NCI-H510A (cell line): Measurements from ENCODE around the gene KPTN.

Experiments used
- DNase-seq: peaks from one replicate; lab custom pipeline; 2025; lab: John Stamatoyannopoulos, UW

KPTN gene

GRCh38 chr19:47508721-47509120, 24.7 kb upstream of the KPTN start:
- DNase-seq: no peak

- DNase-seq: no peak
Measured at GRCh38 chr19:47507924-47508553, 24.0 kb upstream of the KPTN start.

DNA sequence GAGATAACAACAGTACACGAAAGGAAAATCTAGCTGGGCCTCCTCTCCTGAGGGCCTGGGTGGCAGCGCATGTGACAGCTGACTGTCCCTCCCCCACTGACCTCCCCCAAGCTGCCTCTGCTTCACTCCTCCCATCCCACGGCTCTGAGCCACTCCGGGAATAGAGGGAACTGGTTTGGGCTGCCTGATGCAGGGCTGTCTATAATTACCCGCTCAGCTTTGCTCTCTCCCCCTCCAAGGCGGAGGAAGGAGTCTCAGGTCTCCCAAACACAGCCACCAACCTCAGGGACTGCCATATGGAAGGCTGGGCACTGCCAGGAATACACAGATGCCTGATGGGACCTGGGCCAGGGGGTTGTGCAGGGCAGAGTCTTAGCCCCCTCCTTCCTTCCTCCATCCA, 23.0 kb upstream of the KPTN start:
- DNase-seq: no peak

DNA sequence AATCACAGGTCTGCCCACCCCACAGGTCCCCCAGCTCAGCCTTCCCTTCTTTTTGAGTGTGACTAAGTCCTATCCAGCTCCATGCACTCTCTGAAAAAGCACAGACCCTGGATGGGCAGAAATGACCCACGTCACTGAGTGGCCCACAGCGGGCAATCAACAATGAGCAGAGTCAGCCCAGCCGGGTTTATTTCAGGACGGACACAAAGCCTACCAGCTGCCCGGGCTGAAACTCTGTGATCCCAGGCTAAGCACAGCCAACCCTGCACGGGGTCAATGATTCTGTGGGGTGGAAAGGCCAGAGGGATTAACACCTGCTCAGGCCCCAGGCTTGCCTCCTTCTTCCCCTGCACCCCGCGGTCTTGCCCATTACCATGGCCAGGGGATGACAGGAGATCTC, 22.4 kb upstream of the KPTN start:
- DNase-seq: no peak

GRCh38 chr19:47505506-47505905, 21.5 kb upstream of the KPTN start:
- no peak for DNase-seq

DNA sequence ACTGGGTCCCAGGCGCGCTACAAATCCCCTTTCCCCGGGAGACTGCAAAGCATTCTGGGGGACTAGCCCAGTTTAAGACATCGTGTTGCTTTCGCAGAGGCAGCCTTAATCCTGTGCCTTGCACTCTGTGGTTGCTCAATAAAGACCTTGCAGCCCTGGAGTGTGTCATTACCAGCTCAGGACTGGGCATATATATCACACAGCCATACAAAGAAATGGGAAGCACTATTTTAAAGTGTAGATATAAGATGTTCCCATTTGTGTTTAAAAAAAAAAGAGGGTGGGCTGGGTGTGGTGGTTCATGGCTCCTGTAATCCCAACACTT, 19.8 kb upstream of the KPTN start:
- DNase-seq: no peak

DNA sequence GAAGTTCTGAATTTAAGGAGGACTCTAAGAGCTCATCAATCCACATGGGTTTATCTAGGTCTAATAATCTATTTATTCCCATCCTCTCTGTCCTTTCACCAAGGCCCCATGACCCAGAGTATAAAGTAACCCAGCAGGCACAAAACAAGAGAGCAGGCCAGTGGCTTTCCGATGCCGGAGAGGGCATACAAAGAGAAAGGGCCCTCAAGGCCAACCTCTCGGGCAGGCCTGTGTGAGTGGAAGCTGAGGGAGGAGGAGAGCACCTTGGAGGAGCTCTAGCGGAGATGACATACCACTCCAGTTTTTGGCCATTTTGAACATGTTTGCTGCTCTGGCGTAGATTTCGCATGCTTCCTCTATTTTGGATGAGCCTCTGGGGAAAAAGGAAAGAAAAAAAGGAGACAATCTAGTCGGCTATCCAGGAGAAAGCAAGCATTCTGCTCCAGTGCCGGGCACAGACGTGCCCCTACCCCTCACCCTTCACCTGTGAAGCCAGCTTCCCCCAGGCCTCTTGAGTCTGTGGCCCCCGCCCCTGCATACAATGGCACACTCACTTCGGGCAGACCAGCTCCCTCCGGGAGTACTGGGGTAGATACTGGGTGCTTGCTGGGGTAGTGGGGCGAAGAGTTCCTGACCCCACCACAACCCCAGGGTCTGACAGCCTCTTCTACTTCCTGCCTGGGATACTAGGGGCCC, 19.3 kb upstream of the KPTN start:
- DNase-seq: no peak

DNA sequence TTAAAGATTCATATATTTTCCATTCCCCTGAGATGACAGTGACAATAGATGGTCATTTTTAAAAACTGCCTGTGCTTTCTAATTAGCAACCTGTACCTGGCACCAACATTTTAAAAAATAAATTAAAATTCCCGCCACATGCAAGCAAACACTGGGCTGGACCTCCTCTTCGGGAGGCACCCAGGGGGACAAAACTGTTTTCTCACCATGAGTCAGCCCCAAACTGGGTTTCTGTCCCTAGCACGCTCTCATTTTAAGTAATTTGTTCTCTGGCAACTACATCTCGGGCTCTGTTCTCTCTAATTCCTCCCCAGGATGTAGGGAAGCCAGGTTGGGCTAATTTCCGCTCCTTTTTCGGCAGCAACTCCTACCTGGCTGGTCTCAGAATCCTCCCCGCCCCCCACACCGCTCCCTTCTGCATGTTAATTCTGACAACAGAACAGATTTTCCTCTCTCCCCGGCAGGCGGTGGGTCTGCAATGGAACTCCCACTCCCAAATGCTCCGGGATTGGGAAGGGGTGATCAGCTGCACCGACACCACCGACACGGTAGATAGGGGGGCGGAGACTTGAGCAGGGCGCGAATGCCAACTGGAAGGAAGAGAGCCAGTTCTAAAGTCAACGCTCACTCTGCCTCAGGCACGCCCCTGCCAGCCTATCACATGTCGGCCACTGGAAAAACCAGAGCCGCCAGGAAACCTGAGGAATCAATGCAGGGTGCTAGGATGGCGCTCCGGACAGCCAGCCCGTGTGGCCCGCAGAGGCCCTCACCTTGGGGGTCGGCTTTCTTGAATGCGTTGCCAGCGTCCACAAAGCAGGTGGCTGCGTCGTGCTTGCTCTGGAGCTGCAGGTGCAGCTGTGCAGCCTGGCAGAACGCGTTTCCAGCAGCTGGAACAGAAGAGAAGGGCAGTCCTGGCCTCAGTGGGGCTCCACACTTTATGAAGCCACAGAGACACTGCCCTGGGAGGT, 16.1 kb upstream of the KPTN start:
- no peak for DNase-seq

- no peak for DNase-seq
Measured at GRCh38 chr19:47499371-47499770, 15.4 kb upstream of the KPTN start.

- no peak for DNase-seq
Measured at GRCh38 chr19:47498561-47498960, 14.5 kb upstream of the KPTN start.

DNA sequence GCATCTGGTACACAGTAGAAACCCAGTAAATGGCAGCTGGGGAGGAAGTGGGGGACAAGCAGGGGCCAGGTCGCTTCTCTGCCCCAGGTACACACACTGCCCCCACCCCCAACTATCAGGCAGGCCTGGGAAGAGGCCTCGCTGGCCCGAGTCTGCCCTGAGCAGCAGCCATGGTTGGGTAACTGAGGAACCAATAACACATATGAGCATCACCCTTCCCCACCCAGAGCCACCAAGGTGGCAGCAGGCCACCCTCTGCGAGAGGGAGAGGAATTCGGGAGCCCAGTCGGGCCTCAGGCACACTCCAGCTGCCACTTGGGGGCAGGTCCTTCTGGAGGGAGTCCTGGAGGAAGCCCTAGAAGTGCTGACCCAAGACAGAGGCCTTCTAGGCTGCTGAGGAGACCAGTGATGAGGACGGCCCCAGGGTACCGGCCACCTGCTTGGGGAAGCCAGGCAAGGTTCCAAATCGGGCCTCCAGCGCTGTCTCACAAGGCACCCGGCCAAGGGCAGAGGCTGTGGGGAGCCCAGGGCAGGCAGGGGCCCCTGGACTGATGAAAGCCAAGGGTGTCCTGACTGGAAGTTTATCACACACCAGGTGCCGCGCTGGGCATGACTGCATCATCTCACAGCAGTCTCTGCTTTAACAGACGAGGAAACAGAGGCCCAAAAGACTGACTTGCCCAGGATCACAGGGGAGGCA, 14.0 kb upstream of the KPTN start:
- DNase-seq: no peak

DNA sequence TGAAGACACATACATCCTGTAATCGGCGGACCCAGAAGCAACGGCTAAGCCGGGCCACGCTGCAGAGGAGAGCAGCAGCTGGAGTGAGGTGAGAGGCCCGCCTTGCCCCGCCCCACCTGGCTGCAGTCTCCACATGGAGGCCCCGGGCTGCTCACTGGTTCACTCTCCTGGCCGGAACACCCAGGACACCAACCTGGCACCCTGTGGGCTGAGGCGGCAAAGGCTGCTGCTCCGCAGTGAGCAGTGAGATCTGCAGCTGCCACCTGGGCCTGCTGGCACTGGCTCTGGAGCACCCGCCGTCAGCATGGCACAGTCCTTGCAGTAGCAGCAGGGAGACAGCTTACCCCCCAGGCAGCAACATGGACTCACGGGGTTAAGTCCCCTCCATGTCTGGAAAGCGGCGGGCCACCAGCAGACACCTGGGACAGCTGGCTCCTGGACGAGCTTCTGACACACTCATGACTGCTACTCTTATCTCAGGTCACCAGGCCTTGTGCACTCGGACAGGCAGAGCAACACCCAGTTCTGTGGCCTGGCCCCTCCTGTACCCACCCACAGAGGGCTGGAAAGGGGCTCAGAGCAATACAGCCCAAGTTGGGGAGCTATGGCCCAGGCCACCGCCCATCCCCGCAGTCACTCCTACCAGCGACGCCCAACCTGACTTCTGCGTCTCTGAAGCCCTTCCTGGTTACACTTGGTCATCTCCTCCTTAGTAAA, 13.2 kb upstream of the KPTN start:
- peak; percentile 30 for DNase-seq

GRCh38 chr19:47495478-47496372, 11.7 kb upstream of the KPTN start:
- no peak for DNase-seq

GRCh38 chr19:47494729-47495128, 10.7 kb upstream of the KPTN start:
- no peak for DNase-seq

DNA sequence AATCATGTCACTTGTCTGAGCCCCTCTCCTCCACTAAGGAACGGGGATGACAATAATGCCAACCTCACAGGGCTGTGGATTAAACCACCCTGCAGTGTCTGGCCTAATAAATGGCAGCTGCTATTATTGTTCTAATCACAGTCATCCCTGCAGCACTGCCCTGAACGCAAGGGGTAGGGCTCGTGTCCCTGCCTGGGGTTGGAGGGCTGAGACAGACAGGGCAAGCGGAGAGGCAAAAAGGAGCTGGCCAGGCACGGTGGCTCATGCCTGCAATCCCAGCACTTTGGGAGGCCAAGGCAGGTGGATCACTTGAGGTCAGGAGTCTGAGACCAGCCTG, 10.2 kb upstream of the KPTN start:
- no peak for DNase-seq

GRCh38 chr19:47493378-47494210, 9.6 kb upstream of the KPTN start:
- no peak for DNase-seq

DNA sequence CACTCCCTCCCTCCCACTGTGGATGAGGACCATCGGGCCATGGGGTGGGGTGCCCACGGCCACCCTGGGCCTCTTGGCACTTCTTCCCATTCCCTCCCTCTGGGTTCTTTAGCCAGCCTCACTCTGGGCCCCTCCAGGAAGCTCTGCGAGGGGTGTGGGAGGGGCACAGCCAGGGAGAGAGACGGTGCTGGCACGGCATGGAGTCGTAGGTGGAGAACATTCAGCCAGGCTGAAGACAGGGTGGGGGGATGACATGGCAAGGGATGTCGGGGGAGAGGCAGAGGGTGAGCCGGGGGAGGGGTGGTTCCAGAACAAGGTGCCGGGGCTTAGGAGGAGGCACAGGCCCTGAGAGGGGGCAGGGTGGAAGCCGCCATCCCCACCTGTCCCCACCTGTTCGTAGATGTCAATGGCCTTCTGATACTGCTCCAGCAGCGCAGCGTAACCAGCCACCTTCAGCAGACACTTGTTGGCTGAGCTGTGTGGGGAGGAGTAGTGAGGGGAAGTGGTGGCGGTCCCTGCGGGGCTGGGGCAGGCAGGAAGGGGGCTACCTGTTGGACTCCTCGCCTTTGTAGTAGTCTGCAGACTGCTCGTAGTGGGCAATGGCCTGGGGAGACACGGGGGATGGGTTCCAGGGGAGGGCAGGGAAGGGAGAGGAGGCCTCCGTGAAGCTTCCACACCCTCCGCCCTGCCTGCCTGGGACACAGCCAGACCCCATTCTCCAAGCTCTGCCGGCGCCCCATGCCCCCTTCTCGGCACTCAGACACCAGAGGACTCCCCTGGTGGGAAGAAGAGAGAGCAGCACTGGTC, 8.8 kb upstream of the KPTN start:
- peak; percentile 21 for DNase-seq

GRCh38 chr19:47492137-47492533, 8.1 kb upstream of the KPTN start:
- DNase-seq: no peak
